Activated CD8-positive, alpha-beta T cell treated with anti-CD3 and anti-CD28 coated beads for 36 hours (primary cell): Measurements from ENCODE around the gene ZNF215. TPM values are rescaled to one million over a fixed set of nuclear protein-coding genes. Genes with fewer than 3 reads are reported as not detected.

ENCODE experiments used
- ATAC-seq: fragments of 200-7000 bp; cut with Tn5 transposase; one replicate; pipeline ENCODE4 v1.10.0; 2021; ENCODE audit warnings: mild to moderate bottlenecking, moderate library complexity
- CTCF ChIA-PET: fragments of 350-600 bp; sonication (Branson Sonifier 250); formaldehyde crosslinking; loops from one replicate; lab custom pipeline; 2021; ENCODE audit warnings: antibody characterized with exemption; lab: Charles Lee
- POLR2A ChIA-PET: fragments of 350-600 bp; sonication (Branson Sonifier 250); formaldehyde crosslinking; loops from one replicate; lab custom pipeline; 2021; ENCODE audit warnings: antibody characterized with exemption; lab: Charles Lee
- DNase-seq: peaks from one replicate; pipeline ENCODE4 v3.0.0-alpha.2; 2020
- H3K27ac Mint-ChIP-seq: one replicate; pipeline ENCODE4 v1.8.0; 2021; ENCODE audit warnings: mild to moderate bottlenecking, mixed read lengths
- H3K27me3 Mint-ChIP-seq: one replicate; pipeline ENCODE4 v1.8.0; 2021; ENCODE audit warnings: mixed read lengths
- H3K36me3 Mint-ChIP-seq: one replicate; pipeline ENCODE4 v1.8.0; 2021; ENCODE audit warnings: low read depth, mixed read lengths
- H3K4me1 Mint-ChIP-seq: one replicate; pipeline ENCODE4 v1.8.0; 2021; ENCODE audit warnings: low read depth, mixed read lengths
- H3K4me3 Mint-ChIP-seq: one replicate; pipeline ENCODE4 v1.8.0; 2021; ENCODE audit warnings: mild to moderate bottlenecking, moderate library complexity, mixed read lengths
- H3K9me3 Mint-ChIP-seq: one replicate; pipeline ENCODE4 v1.8.0; 2021; ENCODE audit warnings: mixed read lengths
- CTCF ChIP-seq: fragments of 200-600 bp; IDR thresholded peaks from one replicate; pipeline ENCODE4 v1.8.0; 2022; ENCODE audit warnings: antibody characterized with exemption, mild to moderate bottlenecking
- intact Hi-C: fragments of 100-400 bp; cut with micrococcal nuclease; formaldehyde crosslinking; loops from one replicate; pipeline ENCODE4 v1.10.0; 2022
- total RNA-seq, 2 experiments: library from RNA; stranded (reverse); gene quantifications; one replicate each; pipeline ENCODE4 v1.2.3, GENCODE V29; 2021

ZNF215 gene
- total RNA-seq, 2 experiments from 2014 or later: 2.2 to 2.5 TPM

GRCh38 chr11:6986487-6986886 lies 60.3 kb downstream of the ZNF215 start:
- DNase-seq (no peak), ATAC-seq (no peak)
- Mint-ChIP-seq H3K4me1 (no peaks in the 10 kb centered on the region), H3K27ac (no peak overlapping the region), H3K36me3 (no peaks in the 10 kb centered on the region), H3K4me3 (no peak overlapping the region), H3K27me3 (peaks cover 3% of the 10 kb centered on the region), H3K9me3 (no peaks in the 10 kb centered on the region)
- intact Hi-C loops: no loop called here
- no peak for TF ChIP-seq CTCF
- ChIA-PET CTCF (no interaction called here), POLR2A (interaction anchor here (0.7 kb wide), 1 partner anchor 219 kb away, joined by 3 read pairs; no protein-coding TSS in a partner anchor)

- TF ChIP-seq CTCF: no peak
- no peak for DNase-seq
- intact Hi-C loops: no loop called here
- Mint-ChIP-seq H3K9me3 (no peaks in the 10 kb centered on the region), H3K4me1 (no peaks in the 10 kb centered on the region), H3K27me3 (peaks cover 1% of the 10 kb centered on the region), H3K4me3 (no peak overlapping the region), H3K36me3 (no peaks in the 10 kb centered on the region), H3K27ac (no peak overlapping the region)
- ATAC-seq: no peak
- POLR2A ChIA-PET: no interaction called here
- CTCF ChIA-PET: no interaction called here
These were observed 62.3 kb downstream of the ZNF215 start for GRCh38 chr11:6988506-6988905.

- intact Hi-C loops: no loop called here
- DNase-seq: no peak
- no peaks in the 10 kb centered on the region for H3K36me3 Mint-ChIP-seq
- no peaks in the 10 kb centered on the region for H3K4me1 Mint-ChIP-seq
- H3K27ac Mint-ChIP-seq: no peak overlapping the region
- no peaks in the 10 kb centered on the region for H3K27me3 Mint-ChIP-seq
- no peak for TF ChIP-seq CTCF
- ChIA-PET CTCF (no interaction called here), POLR2A (no interaction called here)
- ATAC-seq: no peak
- H3K4me3 Mint-ChIP-seq: no peak overlapping the region
- H3K9me3 Mint-ChIP-seq: no peaks in the 10 kb centered on the region
These were observed 65.0 kb downstream of the ZNF215 start for GRCh38 chr11:6991227-6991626.

GRCh38 chr11:6992026-6992425 lies 65.8 kb downstream of the ZNF215 start:
- no peaks in the 10 kb centered on the region for H3K9me3 Mint-ChIP-seq
- POLR2A ChIA-PET: no interaction called here
- DNase-seq (no peak), ATAC-seq (no peak)
- H3K4me1 Mint-ChIP-seq: no peaks in the 10 kb centered on the region
- intact Hi-C loops: no loop called here
- no peak overlapping the region for H3K27ac Mint-ChIP-seq
- no peaks in the 10 kb centered on the region for H3K27me3 Mint-ChIP-seq
- no peaks in the 10 kb centered on the region for H3K36me3 Mint-ChIP-seq
- no peak for TF ChIP-seq CTCF
- CTCF ChIA-PET: interaction anchor here (1.2 kb wide), 1 partner anchor 13 kb away, joined by 3 read pairs; no protein-coding TSS in a partner anchor
- no peak overlapping the region for H3K4me3 Mint-ChIP-seq

GRCh38 chr11:6992457-6993417 lies 66.5 kb downstream of the ZNF215 start:
- ATAC-seq (no peak), DNase-seq (no peak)
- intact Hi-C loops: no loop called here
- no peak for TF ChIP-seq CTCF
- POLR2A ChIA-PET: no interaction called here
- Mint-ChIP-seq H3K4me3 (no peak overlapping the region), H3K27me3 (no peaks in the 10 kb centered on the region), H3K36me3 (no peaks in the 10 kb centered on the region), H3K27ac (no peak overlapping the region), H3K4me1 (no peaks in the 10 kb centered on the region), H3K9me3 (no peaks in the 10 kb centered on the region)
- CTCF ChIA-PET: interaction anchor here (0.6 to 1.2 kb wide), 2 partner anchors 14 kb away, joined by 3 read pairs; no protein-coding TSS in a partner anchor
